Mucosa of descending colon (tissue), 3 donors: ENCODE measurements around the gene GREB1. TPM values are rescaled to one million over a fixed set of nuclear protein-coding genes. Genes with fewer than 3 reads are reported as not detected.
A peak's percentile ranks its signal among the peaks of the same experiment; 100 is the strongest.

Experiments used
- ATAC-seq: fragments of 200-7000 bp; cut with Tn5 transposase; one replicate; pipeline ENCODE4 v1.9.1; 2020; ENCODE audit warnings: mild to moderate bottlenecking, moderate library complexity
- DNase-seq, 3 donors: peaks; one replicate each; pipeline ENCODE4 v3.0.0-alpha.2; 2020
- H3K36me3 ChIP-seq: fragments of 200-600 bp; one replicate; pipeline ENCODE4 v1.8.0; 2021; ENCODE audit warnings: low read depth, mild to moderate bottlenecking
- H3K4me1 ChIP-seq: fragments of 200-600 bp; one replicate; pipeline ENCODE4 v1.8.0; 2021; ENCODE audit warnings: low read depth, mild to moderate bottlenecking
- H3K4me3 ChIP-seq: fragments of 200-600 bp; one replicate; pipeline ENCODE4 v1.8.0; 2021; ENCODE audit warnings: mild to moderate bottlenecking
- H3K9me3 ChIP-seq: fragments of 200-600 bp; one replicate; pipeline ENCODE4 v1.8.0; 2021; ENCODE audit warnings: mild to moderate bottlenecking
- intact Hi-C, 2 donors: fragments of 100-400 bp; cut with DNase I in 1 of 2; cut with micrococcal nuclease in 1 of 2; formaldehyde crosslinking; loops; one replicate each; pipeline versions ENCODE4 v1.11.0 to v1.11.1; 2022; cut with DNase I, micrococcal nuclease
- total RNA-seq, 3 donors: library from RNA; stranded (reverse); fragmentation: NEBNext Ultra II Directional in 2 of 3; extraction: Animal tissue kit (Norgen Biotek cat#: 25700) in 2 of 3; gene quantifications; one replicate each; pipeline versions ENCODE4 v1.2.1 to v1.2.4, GENCODE V29; 2021 to 2023
- TF ChIP-seq, protein P1 (sequence below): fragments of 200-600 bp; IDR thresholded peaks from one replicate; pipeline ENCODE4 v1.8.0; 2022; ENCODE audit warnings: antibody characterized with exemption, mild to moderate bottlenecking
- donor health status: DM: no; HTN: no; CAD: no; lungs with moderate emphysema.
- donor health status: DM: no; HTN: no; CAD: no.
- donor health status: DM: no; HTN: yes; CAD: no.

Gene GREB1
- total RNA-seq, 3 donors from 2014 or later = 1.4 to 2.5 (median 1.6) TPM

- intact Hi-C loops = no loop called here
- no peak for ATAC-seq
- DNase-seq = no peak
- Histone ChIP-seq H3K36me3 (no peaks in the 10 kb centered on the region), H3K4me3 (no peak overlapping the region), H3K9me3 (no peaks in the 10 kb centered on the region), H3K4me1 (no peaks in the 10 kb centered on the region)
- TF ChIP-seq, protein P1, sequence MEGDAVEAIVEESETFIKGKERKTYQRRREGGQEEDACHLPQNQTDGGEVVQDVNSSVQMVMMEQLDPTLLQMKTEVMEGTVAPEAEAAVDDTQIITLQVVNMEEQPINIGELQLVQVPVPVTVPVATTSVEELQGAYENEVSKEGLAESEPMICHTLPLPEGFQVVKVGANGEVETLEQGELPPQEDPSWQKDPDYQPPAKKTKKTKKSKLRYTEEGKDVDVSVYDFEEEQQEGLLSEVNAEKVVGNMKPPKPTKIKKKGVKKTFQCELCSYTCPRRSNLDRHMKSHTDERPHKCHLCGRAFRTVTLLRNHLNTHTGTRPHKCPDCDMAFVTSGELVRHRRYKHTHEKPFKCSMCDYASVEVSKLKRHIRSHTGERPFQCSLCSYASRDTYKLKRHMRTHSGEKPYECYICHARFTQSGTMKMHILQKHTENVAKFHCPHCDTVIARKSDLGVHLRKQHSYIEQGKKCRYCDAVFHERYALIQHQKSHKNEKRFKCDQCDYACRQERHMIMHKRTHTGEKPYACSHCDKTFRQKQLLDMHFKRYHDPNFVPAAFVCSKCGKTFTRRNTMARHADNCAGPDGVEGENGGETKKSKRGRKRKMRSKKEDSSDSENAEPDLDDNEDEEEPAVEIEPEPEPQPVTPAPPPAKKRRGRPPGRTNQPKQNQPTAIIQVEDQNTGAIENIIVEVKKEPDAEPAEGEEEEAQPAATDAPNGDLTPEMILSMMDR = no peak
Observed at GRCh38 chr2:11655495-11655894, 121.7 kb downstream of the GREB1 start.

DNA sequence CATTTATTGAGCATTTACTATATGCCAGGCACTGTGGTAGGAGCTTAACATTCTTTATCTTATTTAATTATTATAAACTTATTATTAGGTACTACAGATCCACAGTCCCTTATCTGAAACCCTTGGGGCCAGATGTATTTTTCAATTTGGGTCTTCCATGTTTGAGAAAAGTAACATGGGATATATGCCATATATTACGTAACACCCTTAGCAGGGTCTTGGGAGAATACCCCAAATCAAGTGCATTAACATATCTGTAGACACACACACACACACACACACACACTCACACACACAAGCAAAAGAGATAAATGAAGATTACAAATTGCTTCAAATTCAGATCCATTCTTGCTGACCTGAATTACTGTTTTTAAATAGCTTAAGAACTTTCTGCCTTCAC, 122.4 kb downstream of the GREB1 start:
- intact Hi-C loops = no loop called here
- H3K36me3 ChIP-seq = no peaks in the 10 kb centered on the region
- TF ChIP-seq, protein P1 = no peak
- H3K4me1 ChIP-seq = no peaks in the 10 kb centered on the region
- ATAC-seq = no peak
- H3K9me3 ChIP-seq = no peaks in the 10 kb centered on the region
- no peak overlapping the region for H3K4me3 ChIP-seq
- DNase-seq = no peak

DNA sequence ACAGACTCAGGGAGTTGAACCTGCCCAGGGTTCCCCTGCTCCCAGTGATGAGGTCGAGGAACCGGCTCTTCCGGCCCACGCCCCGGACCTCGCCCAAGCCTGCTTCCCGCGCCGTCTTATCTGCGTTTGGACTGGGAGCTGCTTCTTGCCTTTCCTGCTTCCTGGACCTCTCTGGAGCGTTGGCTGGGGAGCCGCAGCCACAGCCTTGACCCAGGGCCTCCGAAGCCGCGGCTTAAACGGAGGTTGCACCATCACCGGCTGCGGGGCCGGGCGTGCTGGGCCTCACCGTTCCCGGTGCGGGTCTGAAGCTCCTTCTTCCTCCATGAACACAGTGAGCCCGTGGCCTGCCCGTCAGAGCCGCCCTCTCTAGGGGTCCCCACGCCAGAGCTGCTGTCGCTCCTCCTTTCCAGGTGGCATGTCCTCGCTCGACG, 122.8 kb downstream of the GREB1 start:
- Histone ChIP-seq H3K36me3 (no peaks in the 10 kb centered on the region), H3K4me3 (no peak overlapping the region), H3K4me1 (no peaks in the 10 kb centered on the region), H3K9me3 (no peaks in the 10 kb centered on the region)
- TF ChIP-seq, protein P1 = no peak
- DNase-seq (peak in 2 of 3 donors; percentile 62 to 78), ATAC-seq (peak; percentile 86)
- intact Hi-C loops = no loop called here

DNA sequence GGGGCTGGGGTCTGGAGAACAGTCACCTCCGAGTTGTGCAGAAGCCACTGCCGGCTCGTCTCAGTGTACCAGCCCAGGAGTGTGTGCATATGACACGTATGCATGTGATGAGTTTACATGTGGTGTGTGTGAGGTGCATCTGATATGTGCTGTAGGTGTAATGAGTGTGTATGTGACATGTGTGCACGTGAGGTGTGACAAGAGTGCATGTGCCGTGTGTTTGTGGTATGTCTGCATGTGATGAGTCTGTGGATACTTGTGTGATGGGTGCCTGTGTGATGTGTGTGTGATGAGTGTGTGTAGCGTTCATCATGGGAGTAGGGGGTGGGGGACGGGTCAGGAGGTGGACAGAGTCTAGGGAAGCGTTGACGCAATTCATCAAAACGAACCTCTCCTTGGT, 123.3 kb downstream of the GREB1 start:
- DNase-seq (no peak), ATAC-seq (peak; percentile 15)
- Histone ChIP-seq H3K4me1 (no peaks in the 10 kb centered on the region), H3K9me3 (no peaks in the 10 kb centered on the region), H3K4me3 (no peak overlapping the region), H3K36me3 (no peaks in the 10 kb centered on the region)
- TF ChIP-seq, protein P1 = no peak
- intact Hi-C loops = no loop called here

GRCh38 chr2:11657646-11658045, 123.8 kb downstream of the GREB1 start:
- intact Hi-C loops = no loop called here
- no peak for ATAC-seq
- no peaks in the 10 kb centered on the region for H3K4me1 ChIP-seq
- no peak for DNase-seq
- no peaks in the 10 kb centered on the region for H3K36me3 ChIP-seq
- H3K4me3 ChIP-seq = no peak overlapping the region
- no peaks in the 10 kb centered on the region for H3K9me3 ChIP-seq
- TF ChIP-seq, protein P1 = no peak
